GM18861 (cell line): ENCODE results near the gene CFAP210.

Source experiments
- ATAC-seq: cut with Tn5 transposase; IDR thresholded peaks from one replicate; pipeline ENCODE4 v1.9.1; 2021; ENCODE audit not compliant: unreplicated experiment

The CFAP210 gene

GRCh38 chr2:169673921-169674320 is 20.3 kb downstream of the CFAP210 start:
- no peak for ATAC-seq

DNA sequence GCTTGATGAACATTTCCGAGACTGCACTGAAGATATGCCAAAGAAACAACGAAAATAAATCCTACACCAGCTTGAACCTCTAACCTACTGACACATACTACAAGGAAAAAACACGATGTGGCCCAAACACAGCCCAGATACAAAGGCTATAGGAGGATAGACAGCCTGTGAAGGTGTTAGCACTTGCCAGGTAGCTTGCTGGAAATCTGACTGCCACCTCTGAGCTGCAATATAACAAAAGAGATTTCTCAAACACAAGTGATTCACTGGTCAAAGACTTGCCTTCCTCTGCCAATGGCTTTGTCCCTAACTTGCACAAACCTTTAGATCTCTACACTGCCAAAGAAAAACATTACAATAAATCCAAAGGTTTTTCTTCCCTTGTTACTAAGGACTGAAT is 21.1 kb downstream of the CFAP210 start:
- no peak for ATAC-seq

- no peak for ATAC-seq
Observed at GRCh38 chr2:169672406-169672805, 21.8 kb downstream of the CFAP210 start.

GRCh38 chr2:169670937-169671336 is 23.3 kb downstream of the CFAP210 start:
- ATAC-seq = no peak

GRCh38 chr2:169670215-169670651 is 24.0 kb downstream of the CFAP210 start:
- ATAC-seq = no peak

GRCh38 chr2:169667583-169667982 is 26.6 kb downstream of the CFAP210 start:
- no peak for ATAC-seq

GRCh38 chr2:169664978-169665930 is 29.0 kb downstream of the CFAP210 start:
- ATAC-seq = no peak

- no peak for ATAC-seq
Observed at GRCh38 chr2:169664600-169664977, 29.6 kb downstream of the CFAP210 start.

DNA sequence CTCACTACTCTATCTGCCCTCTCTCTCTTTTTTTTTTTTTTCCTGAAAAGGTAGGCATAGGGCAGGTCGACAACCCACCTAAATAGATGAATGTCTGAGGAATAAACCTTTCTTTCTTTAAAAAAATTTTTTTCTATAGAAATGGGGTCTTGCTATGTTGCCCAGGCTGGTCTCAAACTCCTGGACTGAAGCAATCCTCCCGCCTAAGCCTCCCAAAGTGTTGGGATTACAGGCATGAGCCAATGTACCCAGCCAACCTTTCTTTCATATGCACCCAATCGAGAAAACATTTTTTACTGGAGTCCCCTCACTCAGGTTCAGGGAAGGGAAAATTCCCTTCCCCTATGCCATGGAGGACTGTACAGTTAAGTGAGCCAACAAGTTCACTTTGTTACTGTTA is 31.0 kb downstream of the CFAP210 start:
- ATAC-seq = no peak

GRCh38 chr2:169662744-169663143 is 31.5 kb downstream of the CFAP210 start:
- no peak for ATAC-seq

- no peak for ATAC-seq
Observed at GRCh38 chr2:169661265-169661664, 32.9 kb downstream of the CFAP210 start.

DNA sequence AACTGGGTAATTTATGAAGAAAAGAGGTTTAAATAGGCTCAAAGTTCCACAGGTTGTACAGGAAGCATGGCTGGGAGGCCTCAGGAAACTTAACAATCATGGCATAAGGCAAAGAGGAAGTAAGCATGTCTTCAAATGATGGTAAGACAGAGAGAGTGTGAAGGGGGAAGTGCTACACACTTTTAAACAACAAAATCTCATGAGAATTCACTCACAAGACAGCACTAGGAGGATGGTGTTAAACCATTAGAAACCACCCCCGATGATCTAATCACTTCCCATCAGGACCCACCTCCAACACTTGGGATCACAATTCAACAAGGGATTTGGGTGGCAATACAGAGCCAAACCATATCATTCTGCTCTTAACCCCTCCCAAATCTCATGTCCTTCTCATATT is 34.9 kb downstream of the CFAP210 start:
- no peak for ATAC-seq

DNA sequence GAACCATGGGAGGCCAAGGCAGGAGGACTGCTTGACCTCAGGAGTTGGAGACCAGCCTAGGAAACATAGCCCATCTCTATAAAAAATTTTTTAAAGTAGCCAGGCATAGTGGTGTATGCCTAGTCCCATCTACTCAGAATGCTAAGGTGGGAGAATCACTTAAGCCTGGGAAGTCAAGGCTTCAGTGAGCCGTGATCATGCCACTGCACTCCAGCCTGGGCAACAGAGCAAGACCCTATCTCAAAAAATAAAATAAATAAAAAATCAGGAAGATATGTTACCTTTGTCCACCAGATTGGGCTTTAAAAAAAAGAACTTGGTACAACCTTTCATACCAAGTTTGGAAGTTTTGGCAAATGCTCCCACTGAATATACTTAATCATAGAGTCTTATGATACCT is 35.3 kb downstream of the CFAP210 start:
- no peak for ATAC-seq

DNA sequence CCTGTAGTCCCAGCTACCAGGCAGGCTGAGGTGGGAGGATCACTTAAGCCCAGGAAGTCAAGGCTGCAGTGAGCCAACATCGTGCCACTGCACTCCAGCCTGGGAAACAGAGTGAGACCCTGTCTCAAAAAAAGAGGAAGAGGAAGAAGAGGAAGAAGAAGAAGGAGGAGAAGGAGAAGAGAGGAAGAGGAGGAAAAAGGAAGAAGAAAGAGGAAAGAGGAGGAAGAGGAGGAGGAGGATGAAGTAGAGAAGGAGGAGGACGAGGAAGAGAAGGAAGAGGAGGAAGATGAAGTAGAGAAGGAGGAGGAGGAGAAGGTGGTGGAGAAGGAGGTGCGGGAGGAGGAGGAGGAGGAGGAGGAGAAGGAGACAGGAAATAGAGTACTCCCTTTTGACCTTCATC is 38.0 kb downstream of the CFAP210 start:
- ATAC-seq = no peak

GRCh38 chr2:169653636-169654035 is 40.6 kb downstream of the CFAP210 start:
- ATAC-seq = no peak

GRCh38 chr2:169649278-169649677 is 44.9 kb downstream of the CFAP210 start:
- ATAC-seq = no peak

- ATAC-seq = no peak
Observed at GRCh38 chr2:169647496-169647895, 46.7 kb downstream of the CFAP210 start.

DNA sequence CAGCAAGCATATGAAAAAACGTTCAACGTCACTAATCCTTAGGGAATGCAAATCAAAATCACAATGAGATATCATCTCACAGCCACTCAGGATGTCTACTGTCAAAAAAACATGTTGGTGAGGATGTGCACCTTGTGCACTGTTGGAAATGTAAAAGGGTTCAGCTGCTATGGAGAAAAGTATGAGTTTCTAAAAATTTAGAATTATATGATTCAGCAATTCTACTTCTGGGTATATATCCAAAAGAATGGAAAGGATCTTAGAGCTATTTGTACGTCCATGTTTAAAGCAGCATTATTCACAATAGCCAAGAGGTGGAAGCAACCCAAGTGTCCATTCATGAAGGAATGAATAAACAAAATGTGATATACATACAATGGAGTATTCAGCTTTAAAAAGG is 50.0 kb downstream of the CFAP210 start:
- ATAC-seq = no peak

- no peak for ATAC-seq
Observed at GRCh38 chr2:169641464-169641863, 52.7 kb downstream of the CFAP210 start.

GRCh38 chr2:169640104-169640503 is 54.1 kb downstream of the CFAP210 start:
- ATAC-seq = no peak

GRCh38 chr2:169637620-169638019 is 56.6 kb downstream of the CFAP210 start:
- no peak for ATAC-seq

- ATAC-seq = no peak
Observed at GRCh38 chr2:169636440-169637097, 57.6 kb downstream of the CFAP210 start.
